GM12878 (cell line): ENCODE data around the gene ERO1B. TPM values are rescaled to one million over a fixed set of nuclear protein-coding genes. Genes with fewer than 3 reads are reported as not detected.

ENCODE experiments used
- ATAC-seq: fragments of 200-7000 bp; cut with Tn5 transposase; 3 replicates; pipeline ENCODE4 v1.9.1; 2020; ENCODE audit warnings: mild to moderate bottlenecking, moderate library complexity
- BruUV-seq: library from RNA; stranded (reverse); fragments of 400-500 nt; replicated peaks from 2 replicates; lab custom pipeline; 2021; lab: Mats Ljungman, UMichigan
- CTCF ChIA-PET: fragments of 300-600 bp; sonication (Branson Sonifier 250); formaldehyde crosslinking; extraction: SDS; loops from one replicate; lab custom pipeline; 2021; ENCODE audit warnings: inconsistent platforms; lab: Yijun Ruan, JAX
- POLR2A ChIA-PET: fragments of 350-600 bp; formaldehyde crosslinking; extraction: SDS; loops from one replicate; lab custom pipeline; 2021; ENCODE audit warnings: inconsistent platforms; lab: Charles Lee
- RAD21 ChIA-PET: fragments of 300-600 bp; sonication (Branson Sonifier 250); formaldehyde crosslinking; loops from one replicate; lab custom pipeline; 2023; ENCODE audit warnings: antibody characterized with exemption; ENCODE audit not compliant: unreplicated experiment; lab: Charles Lee
- SMC1A ChIA-PET: fragments of 300-600 bp; sonication (Branson Sonifier 250); formaldehyde crosslinking; loops from one replicate; lab custom pipeline; 2023; ENCODE audit not compliant: unreplicated experiment, uncharacterized antibody; lab: Charles Lee
- DNase-seq: peaks from one replicate; pipeline ENCODE4 v3.0.0-alpha.2; 2011; ENCODE audit warnings: low read depth, low spot score
- FAIRE-seq: peaks from 3 replicates; lab custom pipeline; 2011; peaks lifted over from hg19 to GRCh38; lab: Jason Lieb, UNC
- H2AFZ ChIP-seq: 2 replicates; pipeline ENCODE4 v1.6.0; 2011; ENCODE audit warnings: low read depth, low read length, control low read depth; ENCODE audit not compliant: control insufficient read depth
- H3K27ac ChIP-seq: 2 replicates; pipeline ENCODE4 v1.5.1; 2011; ENCODE audit warnings: control low read depth; ENCODE audit not compliant: control insufficient read depth, insufficient read depth
- H3K27me3 ChIP-seq, 2 experiments: replicated peaks in 1 of 2; 2 replicates each; pipeline versions ENCODE4 v1.6.0 to v1.6.1; 2011; ENCODE audit warnings: low read length in 1 of 2; ENCODE audit not compliant: control insufficient read depth in 2 of 2, insufficient read depth in 2 of 2
- H3K36me3 ChIP-seq, 2 experiments: 2 replicates each; pipeline ENCODE4 v1.5.1; 2011; ENCODE audit warnings: low read length in 1 of 2; ENCODE audit not compliant: control insufficient read depth in 2 of 2, insufficient read depth in 2 of 2
- H3K4me1 ChIP-seq: 2 replicates; pipeline ENCODE4 v1.6.1; 2011; ENCODE audit warnings: mild to moderate bottlenecking, low read length, moderate library complexity, mixed read lengths; ENCODE audit not compliant: control insufficient read depth, insufficient read depth
- H3K4me2 ChIP-seq: 2 replicates; pipeline ENCODE4 v1.6.0; 2011; ENCODE audit warnings: control low read depth; ENCODE audit not compliant: control insufficient read depth, insufficient read depth
- H3K4me3 ChIP-seq: fragments of 200-600 bp; sonication (generic); 2 replicates; pipeline ENCODE4 v1.5.1; 2016
- H3K79me2 ChIP-seq: 2 replicates; pipeline ENCODE4 v1.6.0; 2011; ENCODE audit warnings: low read length; ENCODE audit not compliant: control insufficient read depth, insufficient read depth
- H3K9ac ChIP-seq: 2 replicates; pipeline ENCODE4 v1.8.0; 2011; ENCODE audit warnings: low read length, control low read depth, mixed read lengths; ENCODE audit not compliant: control insufficient read depth, insufficient read depth
- H3K9me3 ChIP-seq: replicated peaks from 3 replicates; pipeline ENCODE4 v1.5.1; 2011; ENCODE audit warnings: mild to moderate bottlenecking, low read length; ENCODE audit not compliant: control insufficient read depth, insufficient read depth
- H4K20me1 ChIP-seq: 2 replicates; pipeline ENCODE4 v1.6.0; 2011; ENCODE audit not compliant: control insufficient read depth, insufficient read depth
- BACH1 ChIP-seq: fragments of 450-650 bp; IDR thresholded peaks from 2 replicates; pipeline ENCODE4 v1.6.1; 2017; ENCODE audit warnings: mild to moderate bottlenecking, borderline replicate concordance
- BRCA1 ChIP-seq: IDR thresholded peaks from 2 replicates; pipeline ENCODE4 v1.6.1; 2011; ENCODE audit warnings: low read depth, low read length, improper control_type of control experiment
- CEBPB ChIP-seq, 2 experiments: fragments of 150-350 bp in 1 of 2; IDR thresholded peaks; 2 replicates each; pipeline ENCODE4 v1.6.1; 2012 to 2014; ENCODE audit warnings: low read depth in 2 of 2, low read length in 2 of 2, borderline replicate concordance in 1 of 2, inconsistent platforms in 1 of 2
- FOXM1 ChIP-seq: IDR thresholded peaks from 2 replicates; pipeline ENCODE4 v1.6.1; 2012; ENCODE audit warnings: low read depth, mild to moderate bottlenecking, inconsistent platforms, low read length, moderate library complexity
- MEF2B ChIP-seq: fragments of 450-650 bp; IDR thresholded peaks from 2 replicates; pipeline ENCODE4 v1.6.1; 2018; ENCODE audit warnings: mild to moderate bottlenecking, moderate library complexity; ENCODE audit not compliant: partially characterized antibody, poor library complexity, severe bottlenecking
- MXI1 ChIP-seq: fragments of 150-350 bp; IDR thresholded peaks from 2 replicates; pipeline ENCODE4 v1.6.1; 2011; ENCODE audit warnings: low read depth, mild to moderate bottlenecking, inconsistent platforms, low read length, improper control_type of control experiment
- MYB ChIP-seq: fragments of 150-350 bp; IDR thresholded peaks from 2 replicates; pipeline ENCODE4 v1.6.1; 2014; ENCODE audit warnings: mild to moderate bottlenecking, low read depth, low read length, borderline replicate concordance
- PAX8 ChIP-seq: fragments of 450-650 bp; IDR thresholded peaks from 2 replicates; pipeline ENCODE4 v1.6.1; 2017; ENCODE audit warnings: mild to moderate bottlenecking, moderate library complexity
- TARDBP ChIP-seq: IDR thresholded peaks from 2 replicates; pipeline ENCODE4 v1.6.1; 2016; ENCODE audit warnings: borderline replicate concordance
- WGBS: methylation state at CpG from one replicate; pipeline ENCODE4 v1.1.6; 2016; ENCODE audit warnings: low lambda C conversion rate; ENCODE audit not compliant: insufficient replicate concordance, insufficient coverage; ENCODE audit errors: missing lambda C conversion rate; 5-methylcytosine and 5-hydroxymethylcytosine counted together
- in situ Hi-C: fragments of 300-500 bp; cut with MboI; formaldehyde crosslinking; loops from 9 replicates; pipeline ENCODE4 v1.14.3; 2018; ENCODE audit warnings: mixed read lengths
- intact Hi-C: fragments of 100-400 bp; cut with micrococcal nuclease; formaldehyde crosslinking; loops from one replicate; pipeline ENCODE4 v1.14.2; 2022; ENCODE audit not compliant: unreplicated experiment
- polyA plus RNA-seq, 11 experiments: library from polyadenylated mRNA; depleted of rRNA in 4 of 11; unstranded in 6 of 11; stranded (reverse) in 5 of 11; fragments of >200 nt; fragmentation: Nextera tagmentation in 4 of 11; fragmentation: Illumina TruSeq in 1 of 11; extraction: Ambion mirVana in 4 of 11; extraction: Trizol in 1 of 11; gene quantifications; 1 replicate in 1 of 11; 2 replicates in 10 of 11; pipeline versions ENCODE4 v1.2.1 to v1.2.3, GENCODE V29; 2011 to 2016; ENCODE audit warnings: inconsistent platforms in 2 of 11, missing spikeins in 2 of 11, low read depth in 1 of 11
- total RNA-seq, 4 experiments: library from RNA; depleted of rRNA in 3 of 4; stranded (reverse); fragments of >200 nt in 3 of 4; fragmentation: Illumina TruSeq in 1 of 4; extraction: Trizol in 1 of 4; gene quantifications; 2 replicates each; pipeline versions ENCODE4 v1.2.1 to v1.2.3, GENCODE V29; 2013 to 2021
- TF ChIP-seq, protein P1 (sequence below): IDR thresholded peaks from 2 replicates; pipeline ENCODE4 v1.6.1; 2012; ENCODE audit warnings: low read depth, low read length, improper control_type of control experiment
- TF ChIP-seq, protein P2 (sequence below): fragments of 450-650 bp; IDR thresholded peaks from 2 replicates; pipeline ENCODE4 v1.6.1; 2017; ENCODE audit warnings: mild to moderate bottlenecking, low read depth, inconsistent platforms; ENCODE audit not compliant: poor library complexity, severe bottlenecking
- TF ChIP-seq, protein P3 (sequence below): fragments of 150-350 bp; IDR thresholded peaks from 2 replicates; pipeline ENCODE4 v1.6.1; 2016; ENCODE audit warnings: low read depth, low read length
- TF ChIP-seq, protein P4 (sequence below): fragments of 450-650 bp; IDR thresholded peaks from 2 replicates; pipeline ENCODE4 v1.6.1; 2017; ENCODE audit warnings: mild to moderate bottlenecking

Gene ERO1B
- total and polyA plus RNA-seq, 10 of the 15 experiments (the other 5 are each of a cell fraction or from before 2014, with no cell fraction given): 9.0 to 30.9 (median 23.0) TPM

DNA sequence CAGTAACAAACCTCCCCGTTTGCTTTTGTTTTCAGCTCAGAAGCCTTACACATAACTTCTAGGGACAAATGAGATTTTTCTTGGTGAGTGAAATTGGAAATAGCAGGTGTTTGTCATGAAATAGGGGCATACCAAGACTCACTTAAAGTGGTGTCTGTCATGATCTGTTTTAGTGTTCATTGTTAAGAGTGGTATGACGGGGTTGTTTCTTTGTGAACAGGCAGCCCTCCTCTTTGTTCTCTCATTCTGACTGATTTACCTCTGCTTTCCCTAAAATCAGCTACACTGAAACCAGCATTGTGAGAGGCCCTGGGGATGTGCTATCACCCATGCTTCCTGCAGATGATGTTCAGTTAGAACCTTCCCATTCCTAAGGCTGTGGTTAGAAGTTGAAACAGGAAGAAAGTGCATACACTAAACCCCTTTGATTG is 2.5 kb upstream of the ERO1B start (continued):
- peak in 1 of 2 experiments; percentile 93; a peak in 2 of 4 replicates for TF ChIP-seq CEBPB (IDR thresholded peaks at IDR 0.05; ENCODE audit: borderline replicate concordance in 1 of 2, low read depth in 2 of 2, low read length in 2 of 2)
- TF ChIP-seq PAX8: no peak
- peak; percentile 98 for TF ChIP-seq FOXM1
- peak; percentile 46 for TF ChIP-seq MEF2B
- TF ChIP-seq, protein P1, sequence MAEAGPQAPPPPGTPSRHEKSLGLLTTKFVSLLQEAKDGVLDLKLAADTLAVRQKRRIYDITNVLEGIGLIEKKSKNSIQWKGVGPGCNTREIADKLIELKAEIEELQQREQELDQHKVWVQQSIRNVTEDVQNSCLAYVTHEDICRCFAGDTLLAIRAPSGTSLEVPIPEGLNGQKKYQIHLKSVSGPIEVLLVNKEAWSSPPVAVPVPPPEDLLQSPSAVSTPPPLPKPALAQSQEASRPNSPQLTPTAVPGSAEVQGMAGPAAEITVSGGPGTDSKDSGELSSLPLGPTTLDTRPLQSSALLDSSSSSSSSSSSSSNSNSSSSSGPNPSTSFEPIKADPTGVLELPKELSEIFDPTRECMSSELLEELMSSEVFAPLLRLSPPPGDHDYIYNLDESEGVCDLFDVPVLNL: no peak
- no peak; the same call in 1 of the 2 replicates for TF ChIP-seq BACH1
- no peak for TF ChIP-seq MYB

DNA sequence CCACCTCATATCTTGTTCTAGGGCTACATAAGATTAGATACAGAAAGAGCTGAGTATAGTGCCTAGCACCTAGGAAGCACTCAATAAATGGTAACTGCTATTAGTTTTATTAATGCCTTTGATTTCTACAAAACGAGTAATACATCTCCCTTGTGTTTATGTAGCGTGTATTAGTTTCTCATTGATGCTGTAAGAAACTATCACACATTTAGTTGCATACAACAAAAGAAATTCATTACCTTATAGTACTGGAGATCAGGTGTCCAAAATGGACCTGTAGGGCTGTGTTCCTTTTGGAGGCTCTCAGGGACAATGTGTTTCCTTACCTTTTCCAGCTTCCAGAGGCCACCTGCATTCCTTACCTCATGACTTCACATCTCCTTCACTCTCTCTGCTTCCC is 961 bp upstream of the ERO1B start:
- Histone ChIP-seq H3K27ac (peak overlapping the region; percentile 85), H3K4me2 (peak overlapping the region; percentile 64), H3K4me1 (peaks cover 30% of the 10 kb centered on the region), H3K9ac (peak overlapping the region; percentile 73), H2AFZ (peak overlapping the region; percentile 57; the same call in 1 of the 2 replicates), H3K79me2 (peaks cover 46% of the 10 kb centered on the region), H3K27me3 (no peaks in the 10 kb centered on the region), H3K36me3 (no peaks in the 10 kb centered on the region), H3K9me3 (no peaks in the 10 kb centered on the region), H3K4me3 (peak overlapping the region; percentile 69), H4K20me1 (no peaks in the 10 kb centered on the region)
- in situ Hi-C loops (loop anchor here (10.0 to 25.0 kb wide), 2 partner anchors 170 to 398 kb away; no protein-coding TSS in a partner anchor), intact Hi-C loops (loop anchor here (5.0 kb wide), 3 partner anchors 140 to 415 kb away; partner anchors contain the start of genes GPR137B and LYST)
- CTCF ChIA-PET: interaction anchor here (0.6 to 1.8 kb wide), 2 partner anchors 158 to 1132 kb away, joined by 3 to 4 read pairs; no protein-coding TSS in a partner anchor
- POLR2A ChIA-PET: interaction anchor here (0.7 to 5.8 kb wide), 5 partner anchors 13 to 145 kb away, joined by 3 to 40 read pairs (median 3); partner anchors contain the start of gene EDARADD
- TF ChIP-seq, protein P2, sequence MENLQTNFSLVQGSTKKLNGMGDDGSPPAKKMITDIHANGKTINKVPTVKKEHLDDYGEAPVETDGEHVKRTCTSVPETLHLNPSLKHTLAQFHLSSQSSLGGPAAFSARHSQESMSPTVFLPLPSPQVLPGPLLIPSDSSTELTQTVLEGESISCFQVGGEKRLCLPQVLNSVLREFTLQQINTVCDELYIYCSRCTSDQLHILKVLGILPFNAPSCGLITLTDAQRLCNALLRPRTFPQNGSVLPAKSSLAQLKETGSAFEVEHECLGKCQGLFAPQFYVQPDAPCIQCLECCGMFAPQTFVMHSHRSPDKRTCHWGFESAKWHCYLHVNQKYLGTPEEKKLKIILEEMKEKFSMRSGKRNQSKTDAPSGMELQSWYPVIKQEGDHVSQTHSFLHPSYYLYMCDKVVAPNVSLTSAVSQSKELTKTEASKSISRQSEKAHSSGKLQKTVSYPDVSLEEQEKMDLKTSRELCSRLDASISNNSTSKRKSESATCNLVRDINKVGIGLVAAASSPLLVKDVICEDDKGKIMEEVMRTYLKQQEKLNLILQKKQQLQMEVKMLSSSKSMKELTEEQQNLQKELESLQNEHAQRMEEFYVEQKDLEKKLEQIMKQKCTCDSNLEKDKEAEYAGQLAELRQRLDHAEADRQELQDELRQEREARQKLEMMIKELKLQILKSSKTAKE: no peak
- TF ChIP-seq, protein P3, sequence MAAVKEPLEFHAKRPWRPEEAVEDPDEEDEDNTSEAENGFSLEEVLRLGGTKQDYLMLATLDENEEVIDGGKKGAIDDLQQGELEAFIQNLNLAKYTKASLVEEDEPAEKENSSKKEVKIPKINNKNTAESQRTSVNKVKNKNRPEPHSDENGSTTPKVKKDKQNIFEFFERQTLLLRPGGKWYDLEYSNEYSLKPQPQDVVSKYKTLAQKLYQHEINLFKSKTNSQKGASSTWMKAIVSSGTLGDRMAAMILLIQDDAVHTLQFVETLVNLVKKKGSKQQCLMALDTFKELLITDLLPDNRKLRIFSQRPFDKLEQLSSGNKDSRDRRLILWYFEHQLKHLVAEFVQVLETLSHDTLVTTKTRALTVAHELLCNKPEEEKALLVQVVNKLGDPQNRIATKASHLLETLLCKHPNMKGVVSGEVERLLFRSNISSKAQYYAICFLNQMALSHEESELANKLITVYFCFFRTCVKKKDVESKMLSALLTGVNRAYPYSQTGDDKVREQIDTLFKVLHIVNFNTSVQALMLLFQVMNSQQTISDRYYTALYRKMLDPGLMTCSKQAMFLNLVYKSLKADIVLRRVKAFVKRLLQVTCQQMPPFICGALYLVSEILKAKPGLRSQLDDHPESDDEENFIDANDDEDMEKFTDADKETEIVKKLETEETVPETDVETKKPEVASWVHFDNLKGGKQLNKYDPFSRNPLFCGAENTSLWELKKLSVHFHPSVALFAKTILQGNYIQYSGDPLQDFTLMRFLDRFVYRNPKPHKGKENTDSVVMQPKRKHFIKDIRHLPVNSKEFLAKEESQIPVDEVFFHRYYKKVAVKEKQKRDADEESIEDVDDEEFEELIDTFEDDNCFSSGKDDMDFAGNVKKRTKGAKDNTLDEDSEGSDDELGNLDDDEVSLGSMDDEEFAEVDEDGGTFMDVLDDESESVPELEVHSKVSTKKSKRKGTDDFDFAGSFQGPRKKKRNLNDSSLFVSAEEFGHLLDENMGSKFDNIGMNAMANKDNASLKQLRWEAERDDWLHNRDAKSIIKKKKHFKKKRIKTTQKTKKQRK: no peak
- no peak for TF ChIP-seq BRCA1
- TF ChIP-seq, protein P4, sequence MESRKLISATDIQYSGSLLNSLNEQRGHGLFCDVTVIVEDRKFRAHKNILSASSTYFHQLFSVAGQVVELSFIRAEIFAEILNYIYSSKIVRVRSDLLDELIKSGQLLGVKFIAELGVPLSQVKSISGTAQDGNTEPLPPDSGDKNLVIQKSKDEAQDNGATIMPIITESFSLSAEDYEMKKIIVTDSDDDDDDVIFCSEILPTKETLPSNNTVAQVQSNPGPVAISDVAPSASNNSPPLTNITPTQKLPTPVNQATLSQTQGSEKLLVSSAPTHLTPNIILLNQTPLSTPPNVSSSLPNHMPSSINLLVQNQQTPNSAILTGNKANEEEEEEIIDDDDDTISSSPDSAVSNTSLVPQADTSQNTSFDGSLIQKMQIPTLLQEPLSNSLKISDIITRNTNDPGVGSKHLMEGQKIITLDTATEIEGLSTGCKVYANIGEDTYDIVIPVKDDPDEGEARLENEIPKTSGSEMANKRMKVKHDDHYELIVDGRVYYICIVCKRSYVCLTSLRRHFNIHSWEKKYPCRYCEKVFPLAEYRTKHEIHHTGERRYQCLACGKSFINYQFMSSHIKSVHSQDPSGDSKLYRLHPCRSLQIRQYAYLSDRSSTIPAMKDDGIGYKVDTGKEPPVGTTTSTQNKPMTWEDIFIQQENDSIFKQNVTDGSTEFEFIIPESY: no peak
- TF ChIP-seq MXI1: peak; percentile 2; the same call in 1 of the 2 replicates
- TF ChIP-seq TARDBP: no peak
- no TSS peak for BruUV-seq
- DNase-seq (no peak), ATAC-seq (no peak), FAIRE-seq (no peak)
- RAD21 ChIA-PET: interaction anchor here (1.1 to 3.2 kb wide), 4 partner anchors 16 to 310 kb away, joined by 3 to 21 read pairs (median 10); no protein-coding TSS in a partner anchor
- 54% methylated on average over 2 of the region's 2 CpGs for WGBS
- SMC1A ChIA-PET: interaction anchor here (0.7 to 2.0 kb wide), 3 partner anchors 11 to 125 kb away, joined by 3 to 6 read pairs (median 3); no protein-coding TSS in a partner anchor
